Measurements from ENCODE around the gene CFAP70.
"Not testable (repeated sequence)": the region's sequence is repeated elsewhere in the genome, so short reads cannot be mapped to it uniquely, and the experiment has no call there.

CFAP70 gene

GRCh38 chr10:73338801-73339368, 19.8 kb downstream of the CFAP70 start:
- Histone ChIP-seq H3K27ac (ENCODE audit: low read depth, low read length) (no peak overlapping the region), H3K9ac (ENCODE audit: low read length) (no peak overlapping the region), H3K4me1 (ENCODE audit: insufficient read depth, low read length) (no peaks in the 10 kb centered on the region), H3K4me3 (ENCODE audit: low read depth in 1 of 2, low read length in 2 of 2) (no peak overlapping the region), H3K27me3 (ENCODE audit: control insufficient read depth in 1 of 2, insufficient read depth in 2 of 2, low read length in 2 of 2) (no peaks in the 10 kb centered on the region), H3K36me3 (ENCODE audit: insufficient read depth, low read length) (no peaks in the 10 kb centered on the region), H3K9me3 (ENCODE audit: low read length) (no peaks in the 10 kb centered on the region)

GRCh38 chr10:73333202-73333601, 25.5 kb downstream of the CFAP70 start:
- Histone ChIP-seq H3K27me3 (ENCODE audit: control insufficient read depth in 1 of 2, insufficient read depth in 2 of 2, low read length in 2 of 2) (no peaks in the 10 kb centered on the region), H3K9me3 (ENCODE audit: low read length) (no peaks in the 10 kb centered on the region), H3K9ac (ENCODE audit: low read length) (no peak overlapping the region), H3K4me3 (ENCODE audit: low read depth in 1 of 2, low read length in 2 of 2) (no peak overlapping the region), H3K27ac (ENCODE audit: low read depth, low read length) (no peak overlapping the region), H3K36me3 (ENCODE audit: insufficient read depth, low read length) (no peaks in the 10 kb centered on the region), H3K4me1 (ENCODE audit: insufficient read depth, low read length) (no peaks in the 10 kb centered on the region)

- Histone ChIP-seq H3K36me3 (ENCODE audit: insufficient read depth, low read length) (no peaks in the 10 kb centered on the region), H3K4me3 (ENCODE audit: low read depth in 1 of 2, low read length in 2 of 2) (no peak overlapping the region), H3K27me3 (ENCODE audit: control insufficient read depth in 1 of 2, insufficient read depth in 2 of 2, low read length in 2 of 2) (no peaks in the 10 kb centered on the region), H3K9me3 (ENCODE audit: low read length) (no peaks in the 10 kb centered on the region), H3K9ac (ENCODE audit: low read length) (no peak overlapping the region), H3K4me1 (ENCODE audit: insufficient read depth, low read length) (no peaks in the 10 kb centered on the region), H3K27ac (ENCODE audit: low read depth, low read length) (no peak overlapping the region)
These were observed 26.3 kb downstream of the CFAP70 start for GRCh38 chr10:73332379-73332778.

GRCh38 chr10:73328523-73328922, 30.1 kb downstream of the CFAP70 start:
- H3K4me1 ChIP-seq (ENCODE audit: insufficient read depth, low read length); H3K27me3 ChIP-seq (ENCODE audit: control insufficient read depth in 1 of 2, insufficient read depth in 2 of 2, low read length in 2 of 2); H3K9ac ChIP-seq (ENCODE audit: low read length); H3K4me3 ChIP-seq (ENCODE audit: low read depth in 1 of 2, low read length in 2 of 2); H3K36me3 ChIP-seq (ENCODE audit: insufficient read depth, low read length); H3K9me3 ChIP-seq (ENCODE audit: low read length); H3K27ac ChIP-seq (ENCODE audit: low read depth, low read length): not testable (repeated sequence)

GRCh38 chr10:73325290-73325689, 33.4 kb downstream of the CFAP70 start:
- H3K9me3 ChIP-seq (ENCODE audit: low read length); H3K4me3 ChIP-seq (ENCODE audit: low read depth in 1 of 2, low read length in 2 of 2); H3K4me1 ChIP-seq (ENCODE audit: insufficient read depth, low read length); H3K36me3 ChIP-seq (ENCODE audit: insufficient read depth, low read length); H3K27ac ChIP-seq (ENCODE audit: low read depth, low read length); H3K9ac ChIP-seq (ENCODE audit: low read length); H3K27me3 ChIP-seq (ENCODE audit: control insufficient read depth in 1 of 2, insufficient read depth in 2 of 2, low read length in 2 of 2): not testable (repeated sequence)

GRCh38 chr10:73323582-73323981, 35.1 kb downstream of the CFAP70 start:
- not testable (repeated sequence) for H3K27ac ChIP-seq (ENCODE audit: low read depth, low read length); H3K27me3 ChIP-seq (ENCODE audit: control insufficient read depth in 1 of 2, insufficient read depth in 2 of 2, low read length in 2 of 2); H3K36me3 ChIP-seq (ENCODE audit: insufficient read depth, low read length); H3K9ac ChIP-seq (ENCODE audit: low read length); H3K4me3 ChIP-seq (ENCODE audit: low read depth in 1 of 2, low read length in 2 of 2); H3K9me3 ChIP-seq (ENCODE audit: low read length); H3K4me1 ChIP-seq (ENCODE audit: insufficient read depth, low read length)

- Histone ChIP-seq H3K27ac (ENCODE audit: low read depth, low read length) (no peak overlapping the region), H3K4me3 (ENCODE audit: low read depth in 1 of 2, low read length in 2 of 2) (no peak overlapping the region), H3K27me3 (ENCODE audit: control insufficient read depth in 1 of 2, insufficient read depth in 2 of 2, low read length in 2 of 2) (no peaks in the 10 kb centered on the region)
These were observed 48.2 kb downstream of the CFAP70 start for GRCh38 chr10:73310475-73310874.

GRCh38 chr10:73307203-73307800, 51.4 kb downstream of the CFAP70 start:
- Histone ChIP-seq H3K9me3 (ENCODE audit: low read length) (peaks cover 11% of the 10 kb centered on the region), H3K9ac (ENCODE audit: low read length) (no peak overlapping the region), H3K27me3 (ENCODE audit: control insufficient read depth in 1 of 2, insufficient read depth in 2 of 2, low read length in 2 of 2) (no peaks in the 10 kb centered on the region), H3K4me1 (ENCODE audit: insufficient read depth, low read length) (no peaks in the 10 kb centered on the region), H3K4me3 (ENCODE audit: low read depth in 1 of 2, low read length in 2 of 2) (no peak overlapping the region), H3K36me3 (ENCODE audit: insufficient read depth, low read length) (no peaks in the 10 kb centered on the region), H3K27ac (ENCODE audit: low read depth, low read length) (no peak overlapping the region)

More at GRCh38 chr10:73310475-73310874, 48.2 kb downstream of the CFAP70 start:
- H3K9ac ChIP-seq (ENCODE audit: low read length): no peak overlapping the region
- no peaks in the 10 kb centered on the region for H3K36me3 ChIP-seq (ENCODE audit: insufficient read depth, low read length)
- H3K4me1 ChIP-seq (ENCODE audit: insufficient read depth, low read length): no peaks in the 10 kb centered on the region
- peaks cover 11% of the 10 kb centered on the region for H3K9me3 ChIP-seq (ENCODE audit: low read length)

- Histone ChIP-seq H3K27ac (ENCODE audit: low read depth, low read length) (no peak overlapping the region), H3K27me3 (ENCODE audit: control insufficient read depth in 1 of 2, insufficient read depth in 2 of 2, low read length in 2 of 2) (no peaks in the 10 kb centered on the region), H3K4me3 (ENCODE audit: low read depth in 1 of 2, low read length in 2 of 2) (no peak overlapping the region), H3K9me3 (ENCODE audit: low read length) (peaks cover 11% of the 10 kb centered on the region), H3K9ac (ENCODE audit: low read length) (no peak overlapping the region), H3K36me3 (ENCODE audit: insufficient read depth, low read length) (no peaks in the 10 kb centered on the region), H3K4me1 (ENCODE audit: insufficient read depth, low read length) (no peaks in the 10 kb centered on the region)
These were observed 52.4 kb downstream of the CFAP70 start for GRCh38 chr10:73306171-73306708.

- Histone ChIP-seq H3K27me3 (ENCODE audit: control insufficient read depth in 1 of 2, insufficient read depth in 2 of 2, low read length in 2 of 2) (no peaks in the 10 kb centered on the region), H3K4me3 (ENCODE audit: low read depth in 1 of 2, low read length in 2 of 2) (no peak overlapping the region), H3K4me1 (ENCODE audit: insufficient read depth, low read length) (no peaks in the 10 kb centered on the region), H3K9me3 (ENCODE audit: low read length) (no peaks in the 10 kb centered on the region), H3K27ac (ENCODE audit: low read depth, low read length) (no peak overlapping the region), H3K9ac (ENCODE audit: low read length) (no peak overlapping the region), H3K36me3 (ENCODE audit: insufficient read depth, low read length) (no peaks in the 10 kb centered on the region)
These were observed 61.7 kb downstream of the CFAP70 start for GRCh38 chr10:73296946-73297345.

- Histone ChIP-seq H3K9ac (ENCODE audit: low read length) (no peak overlapping the region), H3K27me3 (ENCODE audit: control insufficient read depth in 1 of 2, insufficient read depth in 2 of 2, low read length in 2 of 2) (no peaks in the 10 kb centered on the region), H3K36me3 (ENCODE audit: insufficient read depth, low read length) (no peaks in the 10 kb centered on the region), H3K4me3 (ENCODE audit: low read depth in 1 of 2, low read length in 2 of 2) (no peak overlapping the region), H3K4me1 (ENCODE audit: insufficient read depth, low read length) (no peaks in the 10 kb centered on the region), H3K27ac (ENCODE audit: low read depth, low read length) (no peak overlapping the region), H3K9me3 (ENCODE audit: low read length) (no peaks in the 10 kb centered on the region)
These were observed 65.2 kb downstream of the CFAP70 start for GRCh38 chr10:73293461-73293860.

- Histone ChIP-seq H3K27ac (ENCODE audit: low read depth, low read length) (no peak overlapping the region), H3K4me1 (ENCODE audit: insufficient read depth, low read length) (no peaks in the 10 kb centered on the region), H3K4me3 (ENCODE audit: low read depth in 1 of 2, low read length in 2 of 2) (no peak overlapping the region), H3K9me3 (ENCODE audit: low read length) (no peaks in the 10 kb centered on the region), H3K36me3 (ENCODE audit: insufficient read depth, low read length) (no peaks in the 10 kb centered on the region), H3K27me3 (ENCODE audit: control insufficient read depth in 1 of 2, insufficient read depth in 2 of 2, low read length in 2 of 2) (no peaks in the 10 kb centered on the region), H3K9ac (ENCODE audit: low read length) (no peak overlapping the region)
These were observed 68.7 kb downstream of the CFAP70 start for GRCh38 chr10:73289958-73290357.
